Fibroblast of mammary gland (primary cell): ENCODE results near the gene RAB20.
"Not testable (repeated sequence)": the region's sequence is repeated elsewhere in the genome, so short reads cannot be mapped to it uniquely, and the experiment has no call there.

Source experiments
- DNase-seq: peaks from one replicate; pipeline ENCODE4 v3.0.0-alpha.2; 2010; ENCODE audit warnings: low read depth
- H3K4me3 ChIP-seq: 2 replicates; pipeline ENCODE4 v1.5.1; 2011; ENCODE audit warnings: low read depth, mild to moderate bottlenecking, low read length, moderate library complexity; ENCODE audit not compliant: control insufficient read depth
- TF ChIP-seq, protein P1 (sequence below): conservative IDR thresholded peaks from 2 replicates; pipeline ENCODE4 v1.5.1; 2011; ENCODE audit warnings: low read depth, low read length, inconsistent platforms; ENCODE audit not compliant: control insufficient read depth, insufficient read depth

RAB20 gene

GRCh38 chr13:110576070-110576394, 14.5 kb upstream of the RAB20 start:
- TF ChIP-seq, protein P1, sequence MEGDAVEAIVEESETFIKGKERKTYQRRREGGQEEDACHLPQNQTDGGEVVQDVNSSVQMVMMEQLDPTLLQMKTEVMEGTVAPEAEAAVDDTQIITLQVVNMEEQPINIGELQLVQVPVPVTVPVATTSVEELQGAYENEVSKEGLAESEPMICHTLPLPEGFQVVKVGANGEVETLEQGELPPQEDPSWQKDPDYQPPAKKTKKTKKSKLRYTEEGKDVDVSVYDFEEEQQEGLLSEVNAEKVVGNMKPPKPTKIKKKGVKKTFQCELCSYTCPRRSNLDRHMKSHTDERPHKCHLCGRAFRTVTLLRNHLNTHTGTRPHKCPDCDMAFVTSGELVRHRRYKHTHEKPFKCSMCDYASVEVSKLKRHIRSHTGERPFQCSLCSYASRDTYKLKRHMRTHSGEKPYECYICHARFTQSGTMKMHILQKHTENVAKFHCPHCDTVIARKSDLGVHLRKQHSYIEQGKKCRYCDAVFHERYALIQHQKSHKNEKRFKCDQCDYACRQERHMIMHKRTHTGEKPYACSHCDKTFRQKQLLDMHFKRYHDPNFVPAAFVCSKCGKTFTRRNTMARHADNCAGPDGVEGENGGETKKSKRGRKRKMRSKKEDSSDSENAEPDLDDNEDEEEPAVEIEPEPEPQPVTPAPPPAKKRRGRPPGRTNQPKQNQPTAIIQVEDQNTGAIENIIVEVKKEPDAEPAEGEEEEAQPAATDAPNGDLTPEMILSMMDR, result no peak
- H3K4me3 ChIP-seq, result no peak overlapping the region
- no peak for DNase-seq

DNA sequence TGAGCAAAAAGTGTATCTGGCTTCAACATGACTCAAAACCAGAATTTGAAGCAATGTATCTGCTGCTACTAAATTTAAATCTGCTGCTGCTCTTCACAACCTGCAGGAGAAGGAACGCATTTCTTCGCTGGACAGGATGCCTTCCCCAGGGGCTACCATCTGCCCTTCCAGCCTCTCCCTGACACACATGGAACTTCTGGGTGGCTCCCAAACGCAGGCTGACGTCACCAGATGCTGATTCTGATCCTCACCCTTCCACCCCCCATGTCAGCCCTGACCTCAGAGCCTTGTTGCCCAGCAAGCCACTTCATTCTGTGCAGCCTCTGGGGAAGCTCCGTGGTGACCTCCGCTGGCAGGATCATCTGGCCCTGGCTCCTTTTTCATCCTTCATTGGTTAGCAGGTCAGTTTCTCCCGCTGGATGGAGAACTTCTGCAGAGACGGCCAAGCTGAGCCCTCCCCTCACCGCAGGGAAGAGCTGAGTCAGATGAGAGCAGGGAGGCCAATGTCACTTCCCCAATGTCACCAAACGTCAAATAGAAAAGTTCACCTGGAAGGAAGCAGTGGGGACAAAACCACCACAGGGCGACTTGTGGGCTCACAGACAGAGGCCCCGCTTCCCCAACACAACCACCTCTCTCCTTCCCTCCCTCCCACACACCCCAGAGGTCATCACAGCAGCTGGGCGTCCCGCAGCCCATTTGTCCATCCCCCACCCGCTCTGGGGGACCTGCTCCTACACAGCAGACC, 14.0 kb upstream of the RAB20 start:
- no peak overlapping the region for H3K4me3 ChIP-seq
- TF ChIP-seq, protein P1, result no peak
- DNase-seq, result peak; percentile 83

DNA sequence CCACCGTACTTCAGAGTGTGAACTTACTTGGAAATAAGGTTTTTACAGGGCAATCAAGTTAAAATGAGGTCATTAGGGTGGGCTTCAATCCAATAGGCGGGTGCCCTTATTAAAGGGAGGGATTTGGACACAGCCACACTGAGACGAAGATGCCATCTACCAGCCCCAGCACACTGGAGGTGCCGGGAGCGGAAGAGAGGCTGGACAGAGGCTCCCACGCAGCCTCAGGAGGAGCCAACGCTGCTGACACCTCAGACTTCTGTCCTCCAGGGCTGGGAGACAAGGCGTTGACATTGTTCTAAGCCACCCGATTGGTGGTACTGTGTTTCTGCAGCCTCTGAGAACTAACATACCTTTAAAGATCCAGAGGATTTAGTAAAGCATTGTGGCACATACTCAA, 12.6 kb upstream of the RAB20 start:
- no peak overlapping the region for H3K4me3 ChIP-seq
- TF ChIP-seq, protein P1, result no peak
- DNase-seq, result no peak

- no peak for DNase-seq
- TF ChIP-seq, protein P1, result no peak
- H3K4me3 ChIP-seq, result no peak overlapping the region
These were observed 11.2 kb upstream of the RAB20 start for GRCh38 chr13:110572778-110573118.

DNA sequence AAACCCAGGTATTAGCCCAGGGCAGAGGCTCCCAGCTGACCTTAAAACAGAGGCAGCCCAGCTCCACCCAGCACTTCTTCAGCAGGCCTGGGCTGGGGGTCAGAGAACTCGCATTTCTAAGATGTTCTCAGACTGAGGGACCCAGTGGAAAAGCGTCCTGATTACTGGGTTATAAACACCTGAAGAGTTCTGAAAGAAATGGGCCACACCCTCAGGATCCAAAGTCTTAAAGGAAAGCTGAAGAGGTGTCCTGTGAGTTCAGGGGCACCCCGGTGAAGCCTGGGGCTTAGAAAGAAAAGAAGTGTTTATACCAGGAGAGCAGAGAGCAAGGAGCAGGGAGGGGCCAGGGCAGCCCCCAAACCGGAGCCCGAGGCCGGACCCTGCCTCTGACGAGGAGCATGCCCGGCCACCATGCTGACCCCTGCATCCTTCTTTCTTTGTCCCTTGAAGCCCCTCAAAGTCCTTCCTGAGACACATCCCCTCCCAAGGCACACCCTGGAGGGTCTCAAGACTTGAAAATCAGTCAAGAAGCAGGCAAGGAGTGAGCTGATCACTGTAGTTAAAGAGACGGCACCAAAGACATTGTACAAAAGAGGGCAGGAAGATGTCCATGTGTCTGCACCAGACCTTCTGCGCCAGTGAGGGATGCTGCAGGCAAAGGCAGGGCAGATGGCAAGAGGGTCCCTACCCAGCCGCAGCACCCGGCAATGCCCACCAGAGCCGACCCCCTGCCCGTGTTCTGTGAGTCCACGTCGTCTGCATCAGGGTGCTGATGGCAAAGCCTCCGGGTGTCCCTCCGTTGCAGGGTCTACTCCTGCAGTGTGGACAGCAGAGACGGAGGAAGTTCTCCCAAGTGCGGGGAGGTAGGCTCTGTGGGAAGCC, 10.6 kb upstream of the RAB20 start:
- DNase-seq, result no peak
- TF ChIP-seq, protein P1, result no peak
- H3K4me3 ChIP-seq, result no peak overlapping the region

DNA sequence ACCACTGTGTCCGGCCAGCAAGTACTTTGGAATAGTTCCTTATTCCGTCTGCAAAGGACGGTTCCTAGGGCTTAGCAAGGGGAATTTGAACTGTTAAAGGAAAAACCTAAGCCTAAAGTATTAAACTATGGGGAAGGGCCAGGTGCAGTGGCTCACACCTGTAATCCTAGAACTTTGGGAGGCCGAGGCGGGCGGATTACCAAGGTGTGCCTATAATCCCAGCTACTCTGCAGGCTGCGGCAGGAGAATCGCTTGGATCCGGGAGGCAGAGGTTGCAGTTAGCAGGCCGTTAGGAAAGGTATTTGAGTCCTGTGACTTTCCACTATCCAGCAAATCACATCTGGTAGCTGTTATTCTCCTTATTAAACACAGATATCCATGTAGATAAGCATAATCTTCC, 9.4 kb upstream of the RAB20 start:
- DNase-seq, result no peak
- TF ChIP-seq, protein P1, result no peak
- H3K4me3 ChIP-seq, result no peak overlapping the region

GRCh38 chr13:110569962-110570361, 8.4 kb upstream of the RAB20 start:
- DNase-seq, H3K4me3 ChIP-seq: not testable (repeated sequence)
